HG03159 (cell line): ENCODE data around the gene SART1.
"Not testable (repeated sequence)": the region's sequence is repeated elsewhere in the genome, so short reads cannot be mapped to it uniquely, and the experiment has no call there.

Experiments used
- ATAC-seq: cut with Tn5 transposase; IDR thresholded peaks from one replicate; pipeline ENCODE4 v1.9.1; 2021; ENCODE audit warnings: mild to moderate bottlenecking, moderate library complexity; ENCODE audit not compliant: unreplicated experiment

Gene SART1

DNA sequence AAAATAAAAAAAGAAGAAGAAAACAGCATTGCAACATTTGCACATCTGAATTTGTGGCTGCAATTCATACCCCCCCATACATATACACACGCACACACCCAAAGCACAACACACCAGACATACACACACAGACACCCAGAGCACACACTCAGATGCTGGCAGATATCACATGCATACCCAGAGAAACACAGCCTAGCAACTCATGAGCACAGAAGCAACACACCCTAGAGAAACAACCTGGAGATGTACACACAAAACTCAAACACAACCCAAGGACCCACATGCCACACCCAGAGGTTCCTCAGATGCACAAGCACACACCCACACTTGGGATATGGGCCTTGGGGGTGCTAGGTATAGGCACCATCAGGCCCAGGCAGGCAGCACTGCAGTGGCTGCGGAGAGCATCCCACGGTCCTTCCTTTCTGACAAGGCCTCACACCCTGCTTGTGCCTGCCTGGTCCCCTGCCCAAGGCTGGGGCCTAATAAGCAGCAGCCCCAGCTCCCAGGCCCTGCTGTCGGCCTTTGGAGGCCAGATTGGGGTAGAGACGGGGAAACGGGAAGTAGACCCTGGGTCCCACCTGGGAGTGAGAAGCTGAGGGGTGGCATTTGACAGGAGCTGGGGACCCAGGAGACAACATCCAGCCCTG is 53.4 kb downstream of the SART1 start:
- no peak for ATAC-seq

DNA sequence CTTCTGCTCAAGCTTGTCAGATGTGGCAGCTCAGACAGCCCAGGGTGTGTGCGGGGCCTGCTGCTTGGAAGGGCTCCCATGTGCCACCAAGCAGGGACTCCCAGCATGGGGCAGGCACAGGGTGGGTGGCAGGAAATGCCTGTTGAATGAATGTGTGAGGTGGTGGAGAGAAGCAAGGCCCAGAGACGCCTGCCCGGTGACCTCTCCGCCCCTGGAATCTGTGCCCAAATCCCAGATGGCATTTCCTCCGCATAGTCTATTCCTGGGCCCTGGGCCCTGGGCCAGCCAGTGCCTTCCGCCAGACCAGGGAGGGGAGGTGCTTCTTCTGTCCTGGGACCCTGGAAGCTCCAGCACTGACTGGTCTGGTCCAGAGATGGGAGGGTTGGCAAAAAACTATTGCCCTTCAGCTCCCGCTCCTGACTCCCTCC is 53.9 kb downstream of the SART1 start:
- ATAC-seq: no peak

DNA sequence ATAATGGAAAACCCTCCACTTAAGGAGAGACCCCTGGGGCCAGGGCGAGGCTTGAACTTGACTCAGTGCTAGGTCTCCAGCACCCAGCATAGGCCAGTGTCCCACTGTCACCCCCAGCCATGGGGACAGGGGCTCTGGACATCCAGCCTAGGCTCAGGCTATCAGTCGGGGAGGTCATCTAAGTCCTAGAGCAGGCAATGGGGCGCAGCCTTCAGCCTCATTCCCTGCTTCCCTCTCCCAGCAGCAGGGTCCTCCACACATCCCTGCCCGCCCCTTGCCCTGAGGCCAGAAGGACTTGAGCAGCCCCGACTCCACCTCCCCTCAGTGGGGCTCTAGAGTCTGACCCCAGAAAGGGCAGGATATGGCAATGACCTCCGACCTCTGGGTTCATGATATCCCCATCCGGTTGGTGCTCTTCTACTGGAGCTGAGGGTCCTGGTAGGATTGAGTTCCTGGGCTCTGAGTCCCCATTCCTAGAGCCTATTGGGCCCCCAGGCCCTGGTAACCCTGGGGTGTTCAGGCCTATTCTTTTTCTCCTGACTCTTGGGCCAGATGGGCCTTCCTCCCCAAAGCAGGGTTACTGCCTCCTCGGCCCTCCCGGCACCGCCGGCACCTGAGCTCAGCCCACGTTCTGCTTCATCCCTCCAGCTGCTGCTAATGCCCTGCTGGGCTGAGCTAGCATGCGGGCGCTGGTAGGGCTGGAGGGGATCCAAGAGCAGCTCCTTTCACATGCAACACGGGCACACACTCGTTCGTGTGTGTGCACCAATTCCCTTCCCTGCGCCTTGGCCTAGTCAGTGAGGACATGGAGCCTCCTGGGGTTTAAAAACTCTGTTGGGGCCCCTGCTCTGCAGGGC is 54.6 kb downstream of the SART1 start:
- no peak for ATAC-seq

DNA sequence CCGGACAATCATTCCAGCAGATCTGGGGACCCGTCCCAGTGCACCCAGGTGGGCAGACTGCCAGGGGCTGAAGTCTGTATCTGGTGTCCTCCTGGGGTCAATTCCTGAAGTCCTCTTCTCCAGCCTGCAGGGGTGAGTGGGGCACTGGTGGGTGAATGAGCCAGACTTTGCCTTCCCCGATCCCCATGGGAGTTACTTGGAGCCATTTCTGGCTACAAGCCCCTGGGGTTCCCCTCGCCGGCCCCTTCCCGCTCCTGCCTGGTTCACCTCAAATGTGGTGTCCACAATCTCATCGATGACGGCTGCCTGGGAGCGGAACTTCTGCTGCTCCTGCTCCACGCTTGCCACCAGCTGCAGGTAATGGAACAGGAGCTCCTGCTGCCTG is 55.3 kb downstream of the SART1 start:
- no peak for ATAC-seq

DNA sequence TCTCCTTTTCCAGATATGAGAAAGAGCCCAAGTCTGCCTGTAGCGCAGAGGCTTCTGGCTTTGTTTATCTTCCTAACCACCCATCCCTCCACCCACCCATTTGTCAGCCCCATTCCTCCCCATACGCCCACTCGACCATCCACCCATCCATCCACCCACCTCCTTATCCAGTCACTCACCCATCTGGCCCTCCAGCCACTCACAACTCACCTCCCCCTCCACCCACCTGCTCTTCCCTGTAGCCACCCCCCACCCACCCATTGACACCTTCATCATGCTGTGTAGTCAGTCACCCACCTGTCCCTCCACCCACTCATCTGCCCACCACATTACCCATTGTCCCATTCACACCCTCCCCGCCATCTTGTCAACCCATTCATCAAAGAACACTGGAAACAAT is 55.8 kb downstream of the SART1 start:
- ATAC-seq: no peak

DNA sequence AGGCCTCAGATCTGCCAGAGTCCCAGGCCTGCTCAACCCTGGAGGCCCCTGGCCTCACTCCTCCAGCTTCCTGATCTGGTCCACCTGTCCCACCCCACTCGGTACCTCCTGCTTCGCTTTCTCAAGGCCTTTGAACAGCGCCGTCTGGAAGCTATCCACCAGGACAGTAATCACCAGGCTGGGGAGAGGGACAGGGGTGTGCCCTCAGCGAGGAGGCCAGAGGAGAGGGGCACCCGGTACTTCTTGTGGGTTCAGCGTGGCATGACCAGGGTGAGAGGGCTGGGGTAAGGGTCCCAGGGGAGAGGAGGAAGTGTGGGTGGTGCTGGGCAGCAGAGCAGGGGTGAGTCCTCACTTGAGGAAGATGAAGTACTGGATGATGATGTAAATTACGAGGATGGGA is 58.7 kb downstream of the SART1 start:
- ATAC-seq: no peak

DNA sequence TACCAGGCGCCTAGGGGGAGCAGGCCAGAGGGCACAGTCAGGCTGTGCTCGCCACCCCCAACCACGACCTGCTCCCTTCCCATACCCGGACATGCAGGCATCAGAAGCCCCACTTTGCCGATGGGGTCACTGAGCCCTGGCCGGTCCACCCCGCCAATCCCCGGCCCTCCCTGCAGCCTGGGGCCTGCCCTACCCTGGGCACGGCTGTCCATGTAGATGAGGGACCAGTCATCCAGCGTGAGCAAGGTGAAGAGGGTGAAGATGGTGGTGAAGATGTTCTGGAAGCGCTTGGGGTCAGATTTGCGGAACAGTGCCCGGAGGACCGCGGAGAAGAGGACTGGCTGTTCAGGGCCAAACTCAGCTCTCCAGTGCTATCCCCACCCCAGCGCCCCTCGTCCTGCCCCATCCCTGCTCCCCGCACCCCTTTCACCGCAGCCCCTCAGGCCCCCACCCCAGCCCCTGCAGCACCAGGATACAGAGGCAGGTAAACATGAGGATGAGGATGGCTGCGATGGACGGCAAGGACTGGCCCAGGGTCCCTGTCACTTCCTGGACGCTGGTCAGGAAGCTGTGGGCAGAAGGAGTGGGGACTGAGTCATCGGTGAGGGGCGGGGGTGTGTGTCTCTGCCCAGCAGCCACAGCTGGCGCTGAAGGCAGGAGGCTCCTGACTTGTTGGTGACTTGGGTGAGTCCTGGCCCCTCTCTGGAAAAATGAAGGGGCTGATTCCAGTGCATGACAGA is 59.3 kb downstream of the SART1 start:
- no peak for ATAC-seq

DNA sequence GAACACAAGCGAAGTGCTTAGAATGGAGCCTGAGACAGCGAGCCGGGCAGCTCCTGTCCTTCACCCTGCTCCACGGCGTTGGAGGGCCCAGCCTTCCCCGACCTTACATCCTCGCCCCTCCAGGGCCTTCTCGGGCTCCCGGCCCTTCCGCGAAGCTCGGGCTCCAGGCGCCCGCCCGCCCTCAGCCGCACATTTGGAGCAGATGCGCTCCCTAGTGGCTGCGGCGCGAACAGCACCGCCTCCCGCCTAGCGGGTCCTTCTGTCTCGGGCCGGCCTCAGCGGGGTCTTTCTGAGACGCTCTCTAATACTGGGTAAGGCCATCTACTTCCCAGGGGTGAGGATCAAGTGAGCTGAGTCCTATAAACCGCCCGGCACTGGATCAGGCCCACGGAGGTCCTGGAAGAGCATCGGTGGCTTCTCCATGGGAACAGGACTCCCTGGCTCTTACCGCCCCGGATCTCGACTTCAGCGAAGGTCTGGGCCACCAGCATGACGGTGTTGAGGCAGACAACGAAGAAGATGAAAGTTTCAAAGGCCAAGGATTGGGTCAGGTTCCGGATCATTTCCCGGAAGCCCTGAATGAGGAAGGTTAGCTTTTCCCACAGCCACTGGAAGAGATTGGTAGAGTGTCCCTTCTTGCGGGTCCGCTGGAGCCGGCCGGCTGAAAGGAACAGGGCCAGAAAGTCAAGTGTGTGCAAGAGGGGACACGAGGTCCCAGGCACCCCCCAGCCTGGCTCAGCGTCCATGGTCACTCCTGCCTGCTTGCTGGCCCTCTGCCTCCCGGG is 61.1 kb downstream of the SART1 start:
- no peak for ATAC-seq

DNA sequence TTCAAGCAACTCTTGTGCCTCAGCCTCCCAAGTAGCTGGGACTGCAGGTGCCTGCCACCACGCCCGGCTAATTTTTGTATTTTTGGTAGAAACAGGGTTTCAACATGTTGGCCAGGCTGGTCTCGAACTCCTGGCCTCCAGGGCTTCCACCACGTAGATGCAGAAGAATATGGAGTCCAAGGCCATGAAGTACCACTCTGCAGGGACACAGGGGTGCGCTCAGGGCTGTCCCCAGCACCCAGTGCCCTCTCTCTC is 61.6 kb downstream of the SART1 start:
- not testable (repeated sequence) for ATAC-seq

DNA sequence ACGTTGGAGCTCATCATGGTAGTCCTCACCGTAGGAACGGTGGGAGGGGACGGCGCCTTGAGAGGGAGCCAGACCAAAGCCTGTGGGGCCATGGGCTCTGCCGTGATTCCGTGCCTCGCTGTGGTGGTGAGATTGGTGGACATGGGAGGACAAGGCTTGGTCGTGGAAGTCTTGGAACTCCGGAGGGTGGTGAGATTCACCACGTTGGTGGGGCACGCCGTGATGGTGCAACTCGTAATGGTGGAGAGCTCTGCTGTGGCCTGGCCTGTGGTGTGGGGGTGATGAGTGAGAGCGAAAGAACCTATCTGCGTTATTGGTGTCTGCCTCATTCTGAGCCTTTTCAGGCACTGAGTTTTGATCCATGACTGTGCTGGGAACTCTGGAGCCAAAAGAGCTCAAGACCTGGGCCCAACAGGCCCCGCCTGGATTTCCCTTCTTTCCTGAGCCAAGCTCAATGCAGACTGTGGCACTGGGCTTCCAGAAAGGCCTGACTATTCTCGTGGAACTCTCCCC is 64.5 kb downstream of the SART1 start, which contains the start of gene CATSPER1:
CATSPER1 (minus strand) TSS at position 463 of the 513 bp plus-strand sequence; CDS start at position 363, 100 bp downstream.
- ATAC-seq: no peak
